HG03460 (cell line): Measurements from ENCODE around the gene BSN.

ENCODE experiments used
- ATAC-seq: cut with Tn5 transposase; IDR thresholded peaks from one replicate; pipeline ENCODE4 v1.9.1; 2021; ENCODE audit not compliant: unreplicated experiment

Gene BSN

GRCh38 chr3:49652218-49652902, 98.1 kb downstream of the BSN start:
- ATAC-seq: no peak

- ATAC-seq: no peak
Observed at GRCh38 chr3:49652903-49653415, 98.7 kb downstream of the BSN start.

- ATAC-seq: no peak
Observed at GRCh38 chr3:49653621-49654020, 99.3 kb downstream of the BSN start.

GRCh38 chr3:49654176-49654825, 100.0 kb downstream of the BSN start:
- no peak for ATAC-seq

- ATAC-seq: no peak
Observed at GRCh38 chr3:49654955-49655556, 100.8 kb downstream of the BSN start.

GRCh38 chr3:49655731-49656285, 101.5 kb downstream of the BSN start:
- ATAC-seq: no peak

- no peak for ATAC-seq
Observed at GRCh38 chr3:49656541-49657112, 102.3 kb downstream of the BSN start.

GRCh38 chr3:49657208-49657915, 103.1 kb downstream of the BSN start:
- ATAC-seq: no peak

GRCh38 chr3:49658711-49659110, 104.4 kb downstream of the BSN start:
- no peak for ATAC-seq

GRCh38 chr3:49659756-49660155, 105.5 kb downstream of the BSN start:
- ATAC-seq: no peak

- ATAC-seq: no peak
Observed at GRCh38 chr3:49661281-49661680, 107.0 kb downstream of the BSN start.

GRCh38 chr3:49662021-49662420, 107.7 kb downstream of the BSN start:
- ATAC-seq: no peak

- no peak for ATAC-seq
Observed at GRCh38 chr3:49662720-49663413, 108.6 kb downstream of the BSN start.

GRCh38 chr3:49663831-49664230, 109.6 kb downstream of the BSN start:
- ATAC-seq: no peak

- ATAC-seq: no peak
Observed at GRCh38 chr3:49664300-49664699, 110.0 kb downstream of the BSN start.

GRCh38 chr3:49665822-49666519, 111.7 kb downstream of the BSN start:
- no peak for ATAC-seq

GRCh38 chr3:49666592-49666991, 112.3 kb downstream of the BSN start:
- no peak for ATAC-seq

GRCh38 chr3:49667701-49668413, 113.6 kb downstream of the BSN start:
- ATAC-seq: no peak

- ATAC-seq: no peak
Observed at GRCh38 chr3:49668414-49668797, 114.1 kb downstream of the BSN start.
